ENCODE data around the gene EEA1.

The EEA1 gene

DNA sequence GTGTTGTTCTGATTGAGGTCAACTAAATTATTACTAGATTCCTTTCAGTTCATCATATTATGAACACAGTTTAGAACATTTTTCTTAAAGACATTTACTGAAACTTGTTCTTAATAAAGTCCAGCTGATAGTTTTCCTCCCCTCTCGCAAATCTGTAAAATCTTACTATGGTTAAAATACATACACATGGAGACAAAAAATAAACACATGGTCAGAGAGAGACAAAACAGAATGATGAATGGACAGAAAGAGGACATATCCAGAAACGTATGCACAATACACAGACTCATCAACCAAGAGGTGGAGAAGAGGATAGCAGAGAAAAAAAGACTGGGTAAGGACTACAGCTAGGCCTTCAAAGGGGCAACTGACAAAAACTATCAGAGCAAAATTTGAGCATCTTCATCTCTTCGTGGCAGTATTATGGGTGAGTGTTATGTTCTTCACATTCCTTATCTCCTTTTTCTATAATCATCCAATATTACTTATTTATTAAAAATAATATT, 38.4 kb downstream of the EEA1 start:
- Histone ChIP-seq H3K4me3 (ENCODE audit: low read depth, low read length) (no peak overlapping the region), H3K27ac (ENCODE audit: low read depth, low read length) (no peak overlapping the region), H3K79me2 (ENCODE audit: control insufficient read depth, insufficient read depth, low read length, unreplicated experiment) (peaks cover 35% of the 10 kb centered on the region), H2AFZ (ENCODE audit: low read length, unreplicated experiment) (no peak overlapping the region), H3K36me3 (ENCODE audit: insufficient read depth, low read length) (peaks cover 6% of the 10 kb centered on the region), H3K4me1 (ENCODE audit: control insufficient read depth, insufficient read depth, low read length, unreplicated experiment) (peaks cover 7% of the 10 kb centered on the region), H3K27me3 (ENCODE audit: insufficient read depth, low read length) (no peaks in the 10 kb centered on the region)

DNA sequence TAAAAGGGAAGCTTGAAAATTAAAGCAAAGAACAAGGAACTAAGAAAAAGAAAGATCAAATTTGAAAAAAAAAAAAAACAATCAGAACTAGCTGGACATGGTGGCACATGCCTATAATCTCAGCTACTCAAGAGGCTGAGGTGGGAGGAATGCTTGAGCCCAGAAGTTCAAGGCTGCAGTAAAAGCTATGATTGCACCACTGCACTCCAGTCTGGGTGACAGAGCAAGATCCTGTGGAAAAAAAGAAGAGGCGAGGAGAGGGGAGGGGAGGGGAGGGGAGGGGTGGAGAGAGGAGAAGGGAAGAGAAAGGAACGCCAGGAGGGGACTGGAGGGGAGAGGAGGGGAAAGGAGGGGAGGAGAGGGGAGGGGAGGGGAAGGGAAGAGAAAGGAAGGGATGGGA, 43.0 kb downstream of the EEA1 start:
- Histone ChIP-seq H3K27ac (ENCODE audit: low read depth, low read length) (no peak overlapping the region), H3K27me3 (ENCODE audit: insufficient read depth, low read length) (no peaks in the 10 kb centered on the region), H2AFZ (ENCODE audit: low read length, unreplicated experiment) (no peak overlapping the region), H3K79me2 (ENCODE audit: control insufficient read depth, insufficient read depth, low read length, unreplicated experiment) (peaks cover 7% of the 10 kb centered on the region), H3K36me3 (ENCODE audit: insufficient read depth, low read length) (peaks cover 20% of the 10 kb centered on the region), H3K4me1 (ENCODE audit: control insufficient read depth, insufficient read depth, low read length, unreplicated experiment) (peaks cover 12% of the 10 kb centered on the region), H3K4me3 (ENCODE audit: low read depth, low read length) (no peak overlapping the region)

DNA sequence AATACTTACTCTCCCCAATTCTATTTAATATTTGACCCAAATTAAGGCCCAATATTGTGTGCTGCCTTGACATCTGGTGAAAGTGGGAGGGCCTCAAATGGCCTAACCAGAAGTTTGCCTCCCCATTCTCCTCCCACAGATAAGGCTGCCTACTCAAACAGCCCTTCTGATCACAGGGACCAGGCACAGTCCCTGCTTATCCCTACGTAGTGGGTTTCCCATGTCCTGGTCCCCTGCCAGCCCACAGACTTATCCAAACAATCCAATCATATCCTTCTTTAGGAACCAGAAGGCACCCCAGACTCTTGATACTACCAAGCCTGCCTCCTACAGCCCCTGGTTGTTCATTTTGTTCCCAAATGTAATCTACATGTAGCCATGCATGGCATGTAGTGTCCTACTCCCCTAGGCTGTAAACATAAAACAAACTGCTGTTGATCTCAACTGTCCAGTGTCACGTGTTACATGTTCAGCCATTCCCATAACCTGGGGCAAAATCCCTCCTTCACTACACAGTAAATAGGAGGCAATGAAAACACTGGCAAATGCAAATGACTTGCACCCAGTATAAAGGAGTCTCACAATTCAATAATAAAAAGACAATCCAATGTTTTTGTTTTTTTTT, 49.3 kb downstream of the EEA1 start:
- Histone ChIP-seq H3K4me1 (ENCODE audit: control insufficient read depth, insufficient read depth, low read length, unreplicated experiment) (peaks cover 5% of the 10 kb centered on the region), H3K79me2 (ENCODE audit: control insufficient read depth, insufficient read depth, low read length, unreplicated experiment) (peaks cover 14% of the 10 kb centered on the region), H3K27ac (ENCODE audit: low read depth, low read length) (no peak overlapping the region), H3K4me3 (ENCODE audit: low read depth, low read length) (no peak overlapping the region), H3K36me3 (ENCODE audit: insufficient read depth, low read length) (peaks cover 29% of the 10 kb centered on the region), H2AFZ (ENCODE audit: low read length, unreplicated experiment) (no peak overlapping the region), H3K27me3 (ENCODE audit: insufficient read depth, low read length) (no peaks in the 10 kb centered on the region)

DNA sequence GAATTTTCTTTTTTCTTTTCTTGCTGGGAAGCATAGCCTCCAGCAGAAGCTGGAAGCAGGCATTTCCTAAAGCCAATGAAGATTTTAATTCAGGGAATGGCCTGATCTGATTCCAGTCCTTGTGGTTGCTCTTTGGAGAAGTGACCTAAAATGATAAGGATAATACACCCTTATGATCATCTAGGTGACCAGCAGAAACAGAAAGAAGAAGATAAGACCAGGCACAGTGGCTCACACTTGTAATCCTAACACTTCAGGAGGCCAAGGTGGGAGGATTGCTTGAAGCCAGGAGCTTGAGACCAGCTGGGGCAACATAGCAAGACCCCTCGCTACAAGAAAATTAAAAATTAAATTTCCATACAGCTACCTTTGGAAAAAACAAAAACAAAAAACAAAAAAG, 51.2 kb downstream of the EEA1 start:
- Histone ChIP-seq H3K4me1 (ENCODE audit: control insufficient read depth, insufficient read depth, low read length, unreplicated experiment) (no peaks in the 10 kb centered on the region), H3K79me2 (ENCODE audit: control insufficient read depth, insufficient read depth, low read length, unreplicated experiment) (peaks cover 14% of the 10 kb centered on the region), H3K4me3 (ENCODE audit: low read depth, low read length) (no peak overlapping the region), H2AFZ (ENCODE audit: low read length, unreplicated experiment) (no peak overlapping the region), H3K36me3 (ENCODE audit: insufficient read depth, low read length) (peaks cover 21% of the 10 kb centered on the region), H3K27ac (ENCODE audit: low read depth, low read length) (no peak overlapping the region), H3K27me3 (ENCODE audit: insufficient read depth, low read length) (no peaks in the 10 kb centered on the region)

DNA sequence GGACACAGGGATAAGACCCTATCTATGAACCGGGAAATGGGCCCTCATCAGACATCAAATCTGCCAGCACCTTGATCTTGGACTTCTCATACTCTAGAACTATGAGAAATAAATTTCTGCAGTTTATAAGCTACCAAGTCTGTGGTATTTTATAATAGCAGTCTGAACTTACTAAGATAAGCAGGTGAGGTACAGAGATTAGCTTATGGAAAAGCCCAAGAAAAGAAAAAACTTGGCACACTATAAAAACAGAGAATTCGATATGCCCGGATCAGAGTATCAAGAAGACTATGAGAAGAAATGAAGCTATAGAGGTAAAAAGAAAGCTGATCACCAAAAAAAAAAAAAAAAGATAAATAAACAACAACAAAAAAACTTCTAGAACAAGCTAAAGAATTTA, 52.6 kb downstream of the EEA1 start:
- Histone ChIP-seq H3K4me3 (ENCODE audit: low read depth, low read length) (no peak overlapping the region), H2AFZ (ENCODE audit: low read length, unreplicated experiment) (no peak overlapping the region), H3K27me3 (ENCODE audit: insufficient read depth, low read length) (no peaks in the 10 kb centered on the region)

DNA sequence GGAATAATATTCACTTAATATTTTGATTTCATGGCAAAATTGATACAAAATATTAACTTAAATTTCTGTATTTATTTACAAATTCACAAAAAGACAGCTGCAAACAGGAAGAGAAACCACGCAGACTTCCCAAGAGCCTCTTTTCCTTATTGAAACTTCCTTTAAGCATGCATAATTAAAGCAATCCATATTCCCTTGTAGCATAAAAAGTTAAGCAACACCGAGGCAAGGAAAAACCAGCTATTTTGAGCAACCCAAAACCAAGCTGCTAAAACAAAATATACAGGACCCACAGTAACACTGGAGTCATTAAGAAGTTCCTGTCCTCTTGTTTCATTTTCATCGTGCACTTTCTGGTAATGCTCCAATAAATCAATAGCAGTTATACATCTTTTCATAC, 58.0 kb downstream of the EEA1 start:
- H3K27ac ChIP-seq (ENCODE audit: low read depth, low read length) = no peak overlapping the region
- no peak overlapping the region for H2AFZ ChIP-seq (ENCODE audit: low read length, unreplicated experiment)
- H3K4me1 ChIP-seq (ENCODE audit: control insufficient read depth, insufficient read depth, low read length, unreplicated experiment) = no peaks in the 10 kb centered on the region
- H3K27me3 ChIP-seq (ENCODE audit: insufficient read depth, low read length) = no peaks in the 10 kb centered on the region
- no peak overlapping the region for H3K4me3 ChIP-seq (ENCODE audit: low read depth, low read length)
- peaks cover 17% of the 10 kb centered on the region for H3K79me2 ChIP-seq (ENCODE audit: control insufficient read depth, insufficient read depth, low read length, unreplicated experiment)
- no peaks in the 10 kb centered on the region for H3K36me3 ChIP-seq (ENCODE audit: insufficient read depth, low read length)

More for the DNA sequence above, 52.6 kb downstream of the EEA1 start:
- Histone ChIP-seq H3K27ac (ENCODE audit: low read depth, low read length) (no peak overlapping the region), H3K4me1 (ENCODE audit: control insufficient read depth, insufficient read depth, low read length, unreplicated experiment) (no peaks in the 10 kb centered on the region), H3K36me3 (ENCODE audit: insufficient read depth, low read length) (peaks cover 21% of the 10 kb centered on the region), H3K79me2 (ENCODE audit: control insufficient read depth, insufficient read depth, low read length, unreplicated experiment) (peaks cover 14% of the 10 kb centered on the region)

DNA sequence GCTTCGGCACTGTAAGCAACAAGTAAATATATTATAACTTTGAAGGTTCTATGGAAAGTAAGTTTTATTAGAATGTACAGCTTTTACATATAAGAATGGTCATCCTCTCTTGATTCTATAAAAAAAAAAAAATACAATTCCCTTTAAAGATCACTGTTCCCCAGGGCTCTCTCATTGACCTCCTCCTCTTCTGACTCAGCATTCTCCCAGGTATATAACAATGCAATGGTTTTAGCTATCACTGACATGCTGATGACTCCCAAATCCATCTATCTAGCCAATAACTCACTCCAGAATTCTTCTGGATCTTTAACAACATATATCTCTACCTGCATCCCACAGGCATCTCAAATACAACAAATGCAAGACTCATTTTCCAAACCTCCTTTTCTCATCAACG, 62.7 kb downstream of the EEA1 start:
- Histone ChIP-seq H3K4me3 (ENCODE audit: low read depth, low read length) (no peak overlapping the region), H3K79me2 (ENCODE audit: control insufficient read depth, insufficient read depth, low read length, unreplicated experiment) (peaks cover 11% of the 10 kb centered on the region), H3K36me3 (ENCODE audit: insufficient read depth, low read length) (peaks cover 26% of the 10 kb centered on the region), H3K27me3 (ENCODE audit: insufficient read depth, low read length) (no peaks in the 10 kb centered on the region), H3K4me1 (ENCODE audit: control insufficient read depth, insufficient read depth, low read length, unreplicated experiment) (no peaks in the 10 kb centered on the region), H2AFZ (ENCODE audit: low read length, unreplicated experiment) (no peak overlapping the region), H3K27ac (ENCODE audit: low read depth, low read length) (no peak overlapping the region)

DNA sequence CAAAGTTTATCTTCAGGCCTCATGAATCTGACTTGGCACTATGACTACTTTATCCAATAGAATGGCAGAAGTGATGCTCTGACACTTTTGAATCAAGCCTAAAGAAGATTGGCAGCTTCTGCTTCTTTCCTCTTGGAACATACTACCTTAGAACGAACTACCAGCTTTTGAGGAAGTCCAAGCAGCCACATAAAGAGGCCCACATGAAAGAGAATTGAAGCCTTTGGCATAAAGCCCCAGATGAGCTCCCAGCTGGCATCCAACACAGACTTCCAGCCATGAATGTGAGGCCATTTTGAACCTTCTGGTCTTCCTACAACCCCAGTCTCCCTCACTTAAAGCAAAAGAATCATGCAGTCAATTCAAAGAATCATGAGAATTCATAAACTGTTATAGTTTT, 65.8 kb downstream of the EEA1 start:
- Histone ChIP-seq H3K4me3 (ENCODE audit: low read depth, low read length) (no peak overlapping the region), H3K4me1 (ENCODE audit: control insufficient read depth, insufficient read depth, low read length, unreplicated experiment) (no peaks in the 10 kb centered on the region), H3K79me2 (ENCODE audit: control insufficient read depth, insufficient read depth, low read length, unreplicated experiment) (peaks cover 7% of the 10 kb centered on the region), H3K36me3 (ENCODE audit: insufficient read depth, low read length) (peaks cover 32% of the 10 kb centered on the region), H2AFZ (ENCODE audit: low read length, unreplicated experiment) (no peak overlapping the region), H3K27ac (ENCODE audit: low read depth, low read length) (no peak overlapping the region), H3K27me3 (ENCODE audit: insufficient read depth, low read length) (no peaks in the 10 kb centered on the region)

DNA sequence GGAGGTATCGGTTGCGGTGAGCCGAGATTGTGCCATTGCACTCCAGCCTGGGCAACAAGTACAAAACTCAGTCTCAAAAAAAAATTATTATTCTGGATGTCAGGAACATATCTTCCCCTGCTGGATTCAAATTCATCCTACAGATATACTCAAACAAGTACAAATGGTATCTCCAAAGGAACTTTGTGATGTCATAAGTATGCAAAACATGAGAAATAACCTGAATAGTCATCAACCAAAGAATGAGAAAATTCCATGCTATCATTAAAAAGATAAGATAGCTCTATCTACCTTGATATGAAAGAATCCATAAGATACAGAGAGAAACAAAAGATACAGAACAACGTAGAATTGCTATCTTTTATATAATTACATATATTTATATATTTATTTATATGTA, 67.7 kb downstream of the EEA1 start:
- Histone ChIP-seq H3K27me3 (ENCODE audit: insufficient read depth, low read length) (no peaks in the 10 kb centered on the region), H2AFZ (ENCODE audit: low read length, unreplicated experiment) (no peak overlapping the region), H3K4me3 (ENCODE audit: low read depth, low read length) (no peak overlapping the region), H3K36me3 (ENCODE audit: insufficient read depth, low read length) (peaks cover 43% of the 10 kb centered on the region), H3K4me1 (ENCODE audit: control insufficient read depth, insufficient read depth, low read length, unreplicated experiment) (no peaks in the 10 kb centered on the region), H3K79me2 (ENCODE audit: control insufficient read depth, insufficient read depth, low read length, unreplicated experiment) (no peaks in the 10 kb centered on the region), H3K27ac (ENCODE audit: low read depth, low read length) (no peak overlapping the region)

DNA sequence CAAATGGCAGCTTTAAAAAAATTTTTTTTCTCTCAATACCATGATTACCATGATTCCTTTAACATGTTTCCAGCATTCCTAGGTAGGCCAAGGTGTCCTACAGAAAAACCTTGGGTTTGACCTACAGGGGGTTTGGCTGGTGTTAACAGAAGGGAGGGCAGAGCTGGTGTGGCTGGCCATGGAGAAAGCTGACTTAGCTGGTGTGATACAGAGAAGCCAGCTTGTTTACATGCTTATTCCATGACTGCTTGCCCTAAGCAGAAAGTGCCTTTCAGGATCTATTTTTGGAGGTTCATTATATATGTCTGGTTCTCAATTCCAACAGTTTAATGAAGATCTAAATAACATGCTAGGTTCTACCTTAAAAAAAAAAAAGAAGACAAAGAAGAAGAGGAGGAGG, 68.6 kb downstream of the EEA1 start:
- Histone ChIP-seq H3K36me3 (ENCODE audit: insufficient read depth, low read length) (peaks cover 43% of the 10 kb centered on the region), H2AFZ (ENCODE audit: low read length, unreplicated experiment) (no peak overlapping the region), H3K27ac (ENCODE audit: low read depth, low read length) (no peak overlapping the region), H3K4me1 (ENCODE audit: control insufficient read depth, insufficient read depth, low read length, unreplicated experiment) (no peaks in the 10 kb centered on the region), H3K27me3 (ENCODE audit: insufficient read depth, low read length) (no peaks in the 10 kb centered on the region), H3K79me2 (ENCODE audit: control insufficient read depth, insufficient read depth, low read length, unreplicated experiment) (no peaks in the 10 kb centered on the region), H3K4me3 (ENCODE audit: low read depth, low read length) (no peak overlapping the region)

DNA sequence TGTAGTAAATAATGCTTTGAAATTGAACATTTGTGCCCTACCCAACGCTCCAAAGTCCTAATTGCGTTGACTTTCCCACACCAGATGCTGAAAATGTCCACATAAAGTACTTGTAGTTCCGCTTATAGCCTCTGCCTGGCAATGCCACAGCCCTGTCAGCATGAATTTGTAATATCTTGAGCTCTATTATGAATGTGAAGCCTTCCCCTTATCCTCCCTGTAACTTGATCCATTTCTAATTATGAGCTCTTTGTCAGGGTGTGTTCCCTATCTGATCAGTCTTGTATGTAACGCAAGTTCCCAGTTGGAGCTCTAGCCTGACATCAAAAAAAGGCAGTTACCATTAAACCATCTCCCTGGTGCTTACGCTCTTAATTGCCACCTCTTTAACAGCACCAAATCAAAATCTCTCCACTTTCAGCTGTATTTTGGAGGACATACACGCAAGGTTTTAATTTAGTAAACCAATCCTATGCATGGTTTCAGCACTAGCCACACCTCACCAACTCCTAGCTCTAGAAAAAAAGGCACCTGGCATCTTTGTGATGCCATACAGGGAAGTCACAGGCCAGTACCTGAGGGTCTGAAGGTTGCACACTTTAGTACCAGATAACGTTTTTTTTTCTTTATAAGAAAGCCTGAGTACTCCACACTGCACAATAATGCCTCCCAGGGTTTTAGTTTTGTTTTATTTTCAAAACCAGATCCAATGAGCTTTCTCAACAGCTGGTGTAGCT, 69.3 kb downstream of the EEA1 start:
- H3K4me1 ChIP-seq (ENCODE audit: control insufficient read depth, insufficient read depth, low read length, unreplicated experiment) = no peaks in the 10 kb centered on the region
- no peak overlapping the region for H3K27ac ChIP-seq (ENCODE audit: low read depth, low read length)
- peaks cover 38% of the 10 kb centered on the region for H3K36me3 ChIP-seq (ENCODE audit: insufficient read depth, low read length)
- H3K79me2 ChIP-seq (ENCODE audit: control insufficient read depth, insufficient read depth, low read length, unreplicated experiment) = no peaks in the 10 kb centered on the region
- no peak overlapping the region for H3K4me3 ChIP-seq (ENCODE audit: low read depth, low read length)
- H2AFZ ChIP-seq (ENCODE audit: low read length, unreplicated experiment) = no peak overlapping the region
- no peaks in the 10 kb centered on the region for H3K27me3 ChIP-seq (ENCODE audit: insufficient read depth, low read length)

Measured in ACC112 (cell line).